Activated T-cell treated with anti-CD3 and anti-CD28 coated beads for 48 hours (primary cell): ENCODE data around the gene RPL36AL.
"Not testable (repeated sequence)": the region's sequence is repeated elsewhere in the genome, so short reads cannot be mapped to it uniquely, and the experiment has no call there.

Experiments
- DNase-seq: peaks from one replicate; pipeline ENCODE4 v3.0.0-alpha.2; 2020; ENCODE audit warnings: low read depth

RPL36AL gene

GRCh38 chr14:49620182-49621113, at the start of gene RPL36AL, which contains the start of gene MGAT2:
Gene RPL36AL (minus strand): TSS chr14:49620626. CDS start chr14:49619104, 1,522 bp downstream.
Gene MGAT2 (plus strand): TSS chr14:49620799. CDS start chr14:49621269, 470 bp downstream.
- peak; percentile 93 for DNase-seq

- DNase-seq: no peak
Measured at GRCh38 chr14:49659526-49660455, 39.4 kb upstream of the RPL36AL start.

GRCh38 chr14:49657500-49657899, 37.1 kb upstream of the RPL36AL start:
- not testable (repeated sequence) for DNase-seq

GRCh38 chr14:49654511-49654910, 34.1 kb upstream of the RPL36AL start:
- no peak for DNase-seq

- no peak for DNase-seq
Measured at GRCh38 chr14:49653508-49653907, 33.1 kb upstream of the RPL36AL start.

GRCh38 chr14:49642163-49642562, 21.7 kb upstream of the RPL36AL start:
- no peak for DNase-seq

GRCh38 chr14:49641697-49642129, 21.3 kb upstream of the RPL36AL start:
- DNase-seq: no peak

- no peak for DNase-seq
Measured at GRCh38 chr14:49640540-49641417, 20.4 kb upstream of the RPL36AL start.

- DNase-seq: no peak
Measured at GRCh38 chr14:49637534-49638078, 17.2 kb upstream of the RPL36AL start.

GRCh38 chr14:49636866-49637265, 16.4 kb upstream of the RPL36AL start:
- no peak for DNase-seq

GRCh38 chr14:49634547-49635334, 14.3 kb upstream of the RPL36AL start, which contains the start of gene DNAAF2:
Gene DNAAF2 (minus strand): TSS chr14:49635244. CDS start chr14:49635149, 95 bp downstream.
- DNase-seq: peak; percentile 53

- DNase-seq: peak; percentile 92
Measured at GRCh38 chr14:49633640-49634546, 13.5 kb upstream of the RPL36AL start.

GRCh38 chr14:49623941-49624839, 3.8 kb upstream of the RPL36AL start:
- no peak for DNase-seq

- DNase-seq: no peak
Measured at GRCh38 chr14:49623387-49623786, 3.0 kb upstream of the RPL36AL start.

- no peak for DNase-seq
Measured at GRCh38 chr14:49622022-49622607, 1.7 kb upstream of the RPL36AL start.

GRCh38 chr14:49621114-49621881, 872 bp upstream of the RPL36AL start:
- DNase-seq: peak; percentile 55

- DNase-seq: no peak
Measured at GRCh38 chr14:49619730-49620129, 696 bp downstream of the RPL36AL start.
